IMR-90 (cell line): ENCODE results near the gene HOTAIR. TPM values are rescaled to one million over a fixed set of nuclear protein-coding genes. Genes with fewer than 3 reads are reported as not detected.
A peak's percentile ranks its signal among the peaks of the same experiment; 100 is the strongest.

Experiments
- ATAC-seq: fragments of 200-7000 bp; cut with Tn5 transposase; 2 replicates; pipeline ENCODE4 v1.9.1; 2020; ENCODE audit warnings: low read depth, mild to moderate bottlenecking, moderate library complexity
- BruUV-seq: library from RNA; stranded (reverse); fragments of 400-500 nt; replicated peaks from 2 replicates; lab custom pipeline; 2021; lab: Mats Ljungman, UMichigan
- CTCF ChIA-PET: fragments of 300-600 bp; formaldehyde crosslinking; extraction: SDS; loops from one replicate; lab custom pipeline; 2021; ENCODE audit warnings: antibody characterized with exemption; lab: Yijun Ruan, JAX
- POLR2A ChIA-PET: fragments of 300-600 bp; sonication (Branson Sonifier 250); formaldehyde crosslinking; loops from one replicate; lab custom pipeline; 2022; ENCODE audit warnings: antibody characterized with exemption; ENCODE audit not compliant: unreplicated experiment; lab: Charles Lee
- DNase-seq: peaks from one replicate; pipeline ENCODE4 v3.0.0; 2013
- H2AFZ ChIP-seq: replicated peaks from 2 replicates; pipeline ENCODE3; 2013; ENCODE audit warnings: low read length, mild to moderate bottlenecking; ENCODE audit not compliant: poor library complexity
- H2AK5ac ChIP-seq: 2 replicates; pipeline ENCODE4 v1.6.1; 2013; ENCODE audit warnings: low read depth, low read length, inconsistent platforms
- H2AK9ac ChIP-seq: replicated peaks from 2 replicates; pipeline ENCODE3; 2013; ENCODE audit warnings: mild to moderate bottlenecking, low read depth, low read length, moderate library complexity; ENCODE audit not compliant: poor library complexity
- H2BK120ac ChIP-seq: 2 replicates; pipeline ENCODE4 v1.6.1; 2013; ENCODE audit warnings: low read depth, low read length, inconsistent platforms
- H2BK15ac ChIP-seq: 3 replicates; pipeline ENCODE4 v1.6.1; 2013; ENCODE audit warnings: low read depth, low read length, inconsistent platforms
- H2BK20ac ChIP-seq: 2 replicates; pipeline ENCODE4 v1.6.1; 2013; ENCODE audit warnings: low read depth, mild to moderate bottlenecking, inconsistent platforms, low read length, moderate library complexity
- H2BK5ac ChIP-seq: 2 replicates; pipeline ENCODE4 v1.6.1; 2013; ENCODE audit warnings: mild to moderate bottlenecking, low read depth, low read length, inconsistent platforms; ENCODE audit not compliant: poor library complexity, severe bottlenecking
- H3K14ac ChIP-seq: replicated peaks from 2 replicates; pipeline ENCODE4 v1.6.1; 2013; ENCODE audit warnings: low read depth, low read length, inconsistent platforms
- H3K18ac ChIP-seq: 2 replicates; pipeline ENCODE4 v1.6.1; 2013; ENCODE audit warnings: low read depth, low read length, control low read depth
- H3K23ac ChIP-seq: 2 replicates; pipeline ENCODE4 v1.6.1; 2013; ENCODE audit warnings: low read depth, low read length, inconsistent platforms
- H3K27ac ChIP-seq: 2 replicates; pipeline ENCODE4 v1.5.1; 2013; ENCODE audit warnings: mild to moderate bottlenecking, control low read depth, low read length; ENCODE audit not compliant: insufficient read depth
- H3K27me3 ChIP-seq: 2 replicates; pipeline ENCODE4 v1.6.1; 2013; ENCODE audit warnings: low read length; ENCODE audit not compliant: control insufficient read depth, insufficient read depth
- H3K36me3 ChIP-seq: 2 replicates; pipeline ENCODE4 v1.6.1; 2013; ENCODE audit warnings: low read length, mixed read lengths; ENCODE audit not compliant: control insufficient read depth, insufficient read depth
- H3K4ac ChIP-seq: 2 replicates; pipeline ENCODE4 v1.6.1; 2013; ENCODE audit warnings: low read depth, low read length, inconsistent platforms
- H3K4me1 ChIP-seq: 2 replicates; pipeline ENCODE4 v1.6.1; 2013; ENCODE audit warnings: low read length, mixed read lengths; ENCODE audit not compliant: control insufficient read depth, insufficient read depth
- H3K4me2 ChIP-seq: 2 replicates; pipeline ENCODE4 v1.6.1; 2013; ENCODE audit warnings: low read depth, mild to moderate bottlenecking, control low read depth, low read length, moderate library complexity
- H3K4me3 ChIP-seq: 2 replicates; pipeline ENCODE4 v1.5.1; 2013; ENCODE audit warnings: low read depth, mild to moderate bottlenecking, control low read depth, low read length, moderate library complexity; ENCODE audit not compliant: insufficient read depth
- H3K56ac ChIP-seq: 2 replicates; pipeline ENCODE4 v1.6.1; 2013; ENCODE audit warnings: low read length, inconsistent platforms; ENCODE audit not compliant: insufficient read depth; ENCODE audit errors: extremely low read depth
- H3K79me1 ChIP-seq, 2 experiments: 2 replicates each; pipeline ENCODE4 v1.6.1; 2013; ENCODE audit warnings: low read length in 2 of 2, inconsistent platforms in 1 of 2, low read depth in 1 of 2
- H3K9ac ChIP-seq: 2 replicates; pipeline ENCODE4 v1.6.1; 2013; ENCODE audit warnings: low read depth, low read length, control low read depth
- H3K9me1 ChIP-seq: 2 replicates; pipeline ENCODE4 v1.6.1; 2013; ENCODE audit warnings: low read length, inconsistent platforms; ENCODE audit not compliant: insufficient read depth
- H3K9me3 ChIP-seq: 2 replicates; pipeline ENCODE4 v1.6.1; 2013; ENCODE audit warnings: low read length; ENCODE audit not compliant: control insufficient read depth, insufficient read depth
- H4K20me1 ChIP-seq: 2 replicates; pipeline ENCODE4 v1.6.1; 2013; ENCODE audit warnings: low read length, inconsistent platforms; ENCODE audit not compliant: insufficient read depth
- H4K5ac ChIP-seq: 2 replicates; pipeline ENCODE4 v1.6.1; 2013; ENCODE audit warnings: mild to moderate bottlenecking, low read depth, low read length, control low read depth
- H4K8ac ChIP-seq, 2 experiments: 2 replicates each; pipeline ENCODE4 v1.6.1; 2013; ENCODE audit warnings: low read depth in 2 of 2, low read length in 2 of 2, control low read depth in 1 of 2, inconsistent platforms in 1 of 2
- H4K91ac ChIP-seq: 2 replicates; pipeline ENCODE4 v1.6.1; 2013; ENCODE audit warnings: low read depth, low read length, inconsistent platforms; ENCODE audit not compliant: insufficient read depth
- BHLHE40 ChIP-seq: fragments of 150-350 bp; IDR thresholded peaks from 2 replicates; pipeline ENCODE4 v1.6.1; 2016; ENCODE audit warnings: mild to moderate bottlenecking, low read depth, low read length
- CEBPB ChIP-seq: IDR thresholded peaks from 2 replicates; pipeline ENCODE4 v1.6.1; 2012; ENCODE audit warnings: low read depth, low read length, improper control_type of control experiment
- FOS ChIP-seq: fragments of 150-350 bp; IDR thresholded peaks from 2 replicates; pipeline ENCODE4 v1.6.1; 2016; ENCODE audit warnings: low read depth, low read length
- MAFK ChIP-seq: IDR thresholded peaks from 2 replicates; pipeline ENCODE4 v1.6.1; 2012; ENCODE audit warnings: low read depth, low read length, improper control_type of control experiment
- MAZ ChIP-seq: IDR thresholded peaks from 2 replicates; pipeline ENCODE4 v1.6.1; 2012; ENCODE audit warnings: low read depth, mild to moderate bottlenecking, low read length, improper control_type of control experiment, moderate library complexity, borderline replicate concordance
- NFE2L2 ChIP-seq: fragments of 150-350 bp; IDR thresholded peaks from 2 replicates; pipeline ENCODE4 v1.6.1; 2016; ENCODE audit warnings: low read depth, mild to moderate bottlenecking, low read length
- POLR2A ChIP-seq: IDR thresholded peaks from 2 replicates; pipeline ENCODE4 v1.6.1; 2012; ENCODE audit warnings: mild to moderate bottlenecking, low read depth, low read length
- RCOR1 ChIP-seq: IDR thresholded peaks from 2 replicates; pipeline ENCODE4 v1.6.1; 2012; ENCODE audit warnings: mild to moderate bottlenecking, low read length, improper control_type of control experiment; ENCODE audit not compliant: insufficient replicate concordance
- SMC3 ChIP-seq: fragments of 150-350 bp; IDR thresholded peaks from 2 replicates; pipeline ENCODE4 v1.6.1; 2016; ENCODE audit warnings: low read depth, mild to moderate bottlenecking, antibody characterized with exemption, low read length, moderate library complexity
- WGBS, 2 experiments: methylation state at CpG; one replicate each; pipeline versions ENCODE4 v1.1.5 to v1.1.7; 2013; ENCODE audit warnings: missing lambda C conversion rate in 2 of 2; ENCODE audit not compliant: insufficient read length in 1 of 2; ENCODE audit errors: extremely low coverage in 2 of 2; 5-methylcytosine and 5-hydroxymethylcytosine counted together
- dilution Hi-C: fragments of 300-500 bp; cut with HindIII; formaldehyde crosslinking; loops from one replicate; pipeline ENCODE4 v1.14.3; 2018; ENCODE audit warnings: low sequenced_read_pairs; ENCODE audit not compliant: unreplicated experiment
- in situ Hi-C: fragments of 300-500 bp; cut with MboI; formaldehyde crosslinking; loops from 3 replicates; pipeline ENCODE4 v1.14.3; 2019; ENCODE audit warnings: low sequenced_read_pairs, inconsistent platforms, mixed read lengths
- intact Hi-C: fragments of 100-400 bp; cut with micrococcal nuclease; formaldehyde crosslinking; loops from 2 replicates; pipeline ENCODE4 v1.10.0; 2022
- polyA plus RNA-seq, 3 experiments: library from polyadenylated mRNA; depleted of rRNA; stranded (reverse); fragments of >200 nt; gene quantifications; 2 replicates each; pipeline ENCODE4 v1.2.3, GENCODE V29; 2012; ENCODE audit warnings: low replicate concordance in 1 of 3
- total RNA-seq: library from RNA; depleted of rRNA; stranded (reverse); fragments of >200 nt; gene quantifications from 2 replicates; pipeline ENCODE4 v1.2.3, GENCODE V29; 2012
- TF ChIP-seq, protein P1 (sequence below): fragments of 150-350 bp; IDR thresholded peaks from 2 replicates; pipeline ENCODE4 v1.6.1; 2016; ENCODE audit warnings: low read depth, mild to moderate bottlenecking, low read length, moderate library complexity, borderline replicate concordance
- TF ChIP-seq, protein P2 (sequence below): fragments of 150-350 bp; IDR thresholded peaks from 2 replicates; pipeline ENCODE4 v1.6.1; 2017; ENCODE audit warnings: mild to moderate bottlenecking, antibody characterized with exemption, low read length, low read depth

Gene HOTAIR
- total and polyA plus RNA-seq, 2 of the 4 experiments (the other 2 are of a cell fraction) = not detected

DNA sequence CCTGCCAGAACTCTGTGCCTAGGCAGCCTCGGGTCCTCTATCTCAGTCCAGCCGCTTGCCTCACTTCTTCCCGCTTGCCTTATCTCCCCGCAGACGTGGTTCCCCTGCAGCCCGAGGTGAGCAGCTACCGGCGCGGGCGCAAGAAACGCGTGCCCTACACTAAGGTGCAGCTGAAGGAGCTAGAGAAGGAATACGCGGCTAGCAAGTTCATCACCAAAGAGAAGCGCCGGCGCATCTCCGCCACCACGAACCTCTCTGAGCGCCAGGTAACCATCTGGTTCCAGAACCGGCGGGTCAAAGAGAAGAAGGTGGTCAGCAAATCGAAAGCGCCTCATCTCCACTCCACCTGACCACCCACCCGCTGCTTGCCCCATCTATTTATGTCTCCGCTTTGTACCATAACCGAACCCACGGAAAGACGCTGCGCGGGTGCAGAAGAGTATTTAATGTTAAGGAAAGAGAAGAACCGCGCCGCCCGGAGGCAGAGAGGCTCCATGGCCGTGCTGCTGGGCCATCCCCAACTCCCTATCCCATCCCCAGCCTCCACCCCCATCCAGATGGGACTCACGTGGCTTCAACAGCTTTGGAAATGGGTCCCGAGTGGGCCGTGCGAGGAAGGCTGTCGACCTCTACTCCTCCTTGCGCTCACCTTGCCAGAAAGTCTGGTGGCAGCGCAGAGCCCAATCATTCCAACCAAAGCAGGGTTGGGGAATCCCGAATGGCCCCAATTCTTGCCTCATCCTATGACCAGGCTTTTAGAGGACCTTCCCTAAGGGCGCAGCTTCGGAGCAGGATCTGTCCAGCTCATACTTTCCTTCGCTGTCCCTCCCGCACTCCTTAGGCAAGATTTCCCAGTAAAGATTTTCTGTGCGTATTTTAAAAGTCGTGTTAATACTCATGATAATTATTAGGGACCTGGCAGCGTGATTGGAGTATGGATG is 29.6 kb downstream of the HOTAIR start:
- CTCF ChIA-PET = interaction anchor here (0.7 kb wide), 1 partner anchor 9 kb away, joined by 3 read pairs; no protein-coding TSS in a partner anchor
- no peak for DNase-seq
- H3K18ac ChIP-seq = no peak overlapping the region
- H3K79me1 ChIP-seq = no peaks in the 10 kb centered on the region
- H3K9ac ChIP-seq = no peak overlapping the region
- POLR2A ChIA-PET = no interaction called here
- no peak overlapping the region for H3K14ac ChIP-seq
- H3K56ac ChIP-seq = no peak overlapping the region
- H3K4me1 ChIP-seq = no peaks in the 10 kb centered on the region
- WGBS, 2 experiments = 3% methylated on average over 15 of the region's 51 CpGs; no CpG with 5 or more reads in 1 of the 2 experiments
- no peak overlapping the region for H4K5ac ChIP-seq
- no peak for TF ChIP-seq BHLHE40
- TF ChIP-seq, protein P1, sequence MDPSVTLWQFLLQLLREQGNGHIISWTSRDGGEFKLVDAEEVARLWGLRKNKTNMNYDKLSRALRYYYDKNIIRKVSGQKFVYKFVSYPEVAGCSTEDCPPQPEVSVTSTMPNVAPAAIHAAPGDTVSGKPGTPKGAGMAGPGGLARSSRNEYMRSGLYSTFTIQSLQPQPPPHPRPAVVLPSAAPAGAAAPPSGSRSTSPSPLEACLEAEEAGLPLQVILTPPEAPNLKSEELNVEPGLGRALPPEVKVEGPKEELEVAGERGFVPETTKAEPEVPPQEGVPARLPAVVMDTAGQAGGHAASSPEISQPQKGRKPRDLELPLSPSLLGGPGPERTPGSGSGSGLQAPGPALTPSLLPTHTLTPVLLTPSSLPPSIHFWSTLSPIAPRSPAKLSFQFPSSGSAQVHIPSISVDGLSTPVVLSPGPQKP = no peak
- no peak for TF ChIP-seq FOS
- no peak for TF ChIP-seq RCOR1
- TF ChIP-seq NFE2L2 = no peak
- TF ChIP-seq POLR2A = no peak
- TF ChIP-seq CEBPB = no peak
- no peak for TF ChIP-seq MAZ
- no peak for TF ChIP-seq SMC3
- TF ChIP-seq MAFK = no peak
- TF ChIP-seq, protein P2, sequence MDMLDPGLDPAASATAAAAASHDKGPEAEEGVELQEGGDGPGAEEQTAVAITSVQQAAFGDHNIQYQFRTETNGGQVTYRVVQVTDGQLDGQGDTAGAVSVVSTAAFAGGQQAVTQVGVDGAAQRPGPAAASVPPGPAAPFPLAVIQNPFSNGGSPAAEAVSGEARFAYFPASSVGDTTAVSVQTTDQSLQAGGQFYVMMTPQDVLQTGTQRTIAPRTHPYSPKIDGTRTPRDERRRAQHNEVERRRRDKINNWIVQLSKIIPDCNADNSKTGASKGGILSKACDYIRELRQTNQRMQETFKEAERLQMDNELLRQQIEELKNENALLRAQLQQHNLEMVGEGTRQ = no peak
- no peaks in the 10 kb centered on the region for H3K9me1 ChIP-seq
- no peak overlapping the region for H2AK5ac ChIP-seq
- no peak overlapping the region for H2BK20ac ChIP-seq
- in situ Hi-C loops = no loop called here
- intact Hi-C loops = no loop called here
- H3K9me3 ChIP-seq = peaks cover 6% of the 10 kb centered on the region; the same call in 1 of the 2 replicates
- peak overlapping the region; percentile 51 for H2AFZ ChIP-seq
- H2BK15ac ChIP-seq = no peak overlapping the region
- H4K8ac ChIP-seq = no peak overlapping the region
- no peak overlapping the region for H3K4ac ChIP-seq
- H4K20me1 ChIP-seq = no peaks in the 10 kb centered on the region
- H3K36me3 ChIP-seq = no peaks in the 10 kb centered on the region
- H3K23ac ChIP-seq = no peak overlapping the region
- no peak for ATAC-seq
- no peak overlapping the region for H3K4me2 ChIP-seq
- peak overlapping the region; percentile 42 for H2AK9ac ChIP-seq
- no peak overlapping the region for H4K91ac ChIP-seq
- H2BK120ac ChIP-seq = no peak overlapping the region
- peaks cover 83% of the 10 kb centered on the region for H3K27me3 ChIP-seq
- dilution Hi-C loops = no loop called here
- BruUV-seq = no TSS peak
- no peak overlapping the region for H3K27ac ChIP-seq
- no peak overlapping the region for H3K4me3 ChIP-seq
- H2BK5ac ChIP-seq = no peak overlapping the region
